CD4-positive, alpha-beta T cell treated with Interleukin-15 for 1 hour (primary cell): ENCODE measurements around the gene PHACTR1.

ENCODE experiments used
- DNase-seq: peaks from one replicate; pipeline ENCODE4 v3.0.0-alpha.2; 2020

PHACTR1 gene

DNA sequence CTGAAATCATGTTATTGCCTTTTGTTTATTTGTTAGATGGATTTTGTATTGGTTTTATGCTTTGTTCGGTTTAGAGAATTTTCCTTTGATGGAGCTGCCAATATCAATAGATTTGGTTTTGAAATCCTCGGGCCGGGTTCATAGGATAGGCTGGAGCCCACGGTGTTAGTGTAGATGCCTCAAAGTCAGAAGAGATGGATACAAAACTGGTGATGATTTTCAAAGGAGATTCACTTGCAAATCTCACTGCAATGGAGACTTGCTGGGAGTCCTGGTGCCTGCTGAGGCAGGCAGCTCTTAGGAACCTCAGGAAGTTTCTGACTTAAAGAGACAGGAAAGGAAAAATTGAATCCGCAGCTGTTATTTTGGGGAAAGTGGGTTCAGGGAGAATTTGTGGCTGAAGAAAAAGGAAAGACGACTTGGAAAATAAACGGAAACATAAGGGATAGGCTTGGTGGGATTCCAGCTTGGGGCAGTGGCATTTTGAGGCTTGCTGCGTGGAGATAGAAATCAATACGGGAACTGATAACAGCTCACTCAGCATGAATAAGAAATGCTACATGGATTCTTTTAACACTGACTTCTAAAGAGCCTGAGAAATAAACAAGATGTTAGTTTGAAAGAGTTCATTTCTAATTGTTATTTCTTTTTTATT lies 241.6 kb downstream of the PHACTR1 start:
- DNase-seq: no peak

- no peak for DNase-seq
Observed at GRCh38 chr6:12961761-12962160, 245.2 kb downstream of the PHACTR1 start.

- DNase-seq: no peak
Observed at GRCh38 chr6:12962529-12962928, 246.0 kb downstream of the PHACTR1 start.

GRCh38 chr6:12962987-12963386 lies 246.4 kb downstream of the PHACTR1 start:
- DNase-seq: no peak

GRCh38 chr6:12963567-12963966 lies 247.0 kb downstream of the PHACTR1 start:
- DNase-seq: no peak

DNA sequence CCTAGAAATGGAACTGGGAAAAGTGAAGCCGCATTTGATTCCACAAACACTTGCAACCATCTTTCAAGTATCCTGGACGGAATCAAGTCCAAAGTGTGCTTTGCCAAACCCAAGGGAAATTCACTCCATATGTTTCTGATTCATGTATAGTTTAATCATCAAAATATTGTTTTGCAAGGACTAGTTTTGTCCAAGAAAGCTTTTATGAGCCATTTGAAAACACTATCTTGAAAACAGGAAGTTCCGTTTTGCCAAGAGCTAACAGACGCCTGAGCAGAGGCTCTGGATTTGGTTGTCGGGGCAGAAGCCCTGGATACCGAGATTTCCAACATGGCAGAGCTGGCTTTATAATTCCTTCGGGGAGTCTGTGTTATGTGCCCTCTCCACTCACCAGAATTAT lies 251.1 kb downstream of the PHACTR1 start:
- no peak for DNase-seq

DNA sequence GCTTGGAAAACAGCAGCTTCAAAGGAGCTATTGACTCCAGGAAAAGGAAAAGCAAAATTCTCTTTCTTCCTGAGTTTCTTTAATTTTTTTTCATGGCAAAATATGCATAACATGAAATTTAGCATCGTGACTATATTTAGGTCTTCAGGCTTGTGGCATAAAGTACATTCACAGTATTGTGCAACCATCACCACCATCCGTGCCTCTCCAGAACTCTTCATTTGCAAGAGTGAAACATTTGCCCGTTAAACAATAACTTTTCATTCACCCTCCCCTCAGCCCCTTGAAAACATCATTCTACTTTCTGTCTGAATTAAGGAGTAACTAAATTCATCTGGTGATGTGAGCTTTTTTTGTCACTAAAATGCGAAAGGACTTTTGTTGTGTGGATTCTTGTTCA lies 251.7 kb downstream of the PHACTR1 start:
- DNase-seq: no peak

GRCh38 chr6:12968839-12969558 lies 252.4 kb downstream of the PHACTR1 start:
- DNase-seq: no peak

DNA sequence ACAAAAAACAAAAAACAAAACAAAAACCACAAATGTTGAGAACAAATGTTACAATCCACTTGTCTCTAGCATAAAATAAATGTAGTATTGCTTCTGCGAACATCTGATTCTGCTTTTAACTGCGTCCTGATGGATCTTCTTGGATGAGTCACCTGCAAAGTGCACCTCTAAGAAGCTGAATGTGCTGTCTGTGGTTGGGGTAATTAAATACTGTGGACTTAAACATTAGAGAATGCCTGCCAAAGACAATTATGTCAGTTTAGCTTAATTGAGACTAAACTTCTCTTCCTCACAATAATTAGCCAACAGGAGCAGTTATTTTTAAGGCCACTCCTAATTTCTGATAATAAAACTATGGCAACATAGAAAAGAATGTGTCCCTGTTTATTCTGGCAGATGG lies 253.4 kb downstream of the PHACTR1 start:
- DNase-seq: no peak

GRCh38 chr6:12973386-12973785 lies 256.8 kb downstream of the PHACTR1 start:
- no peak for DNase-seq

- no peak for DNase-seq
Observed at GRCh38 chr6:12974551-12974950, 258.0 kb downstream of the PHACTR1 start.

GRCh38 chr6:12976366-12976765 lies 259.8 kb downstream of the PHACTR1 start:
- DNase-seq: no peak

DNA sequence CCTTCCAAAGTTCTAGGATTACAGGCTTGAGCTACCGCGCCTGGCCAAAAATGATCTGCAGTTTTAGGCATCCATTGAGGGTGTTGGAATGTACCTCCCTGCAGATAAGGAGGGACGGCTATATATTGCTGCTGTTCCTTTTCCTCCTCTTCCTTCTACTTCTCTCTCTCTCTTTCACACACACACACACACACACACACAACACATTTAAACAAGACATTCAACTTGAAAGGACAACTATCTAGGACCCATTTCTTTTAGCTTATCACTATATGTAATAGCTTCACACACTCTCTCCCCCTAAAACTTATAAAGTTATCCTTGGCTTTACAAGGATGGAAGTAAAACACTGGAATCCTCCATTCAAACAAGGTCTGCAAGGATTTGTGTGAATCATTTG lies 260.6 kb downstream of the PHACTR1 start:
- no peak for DNase-seq

DNA sequence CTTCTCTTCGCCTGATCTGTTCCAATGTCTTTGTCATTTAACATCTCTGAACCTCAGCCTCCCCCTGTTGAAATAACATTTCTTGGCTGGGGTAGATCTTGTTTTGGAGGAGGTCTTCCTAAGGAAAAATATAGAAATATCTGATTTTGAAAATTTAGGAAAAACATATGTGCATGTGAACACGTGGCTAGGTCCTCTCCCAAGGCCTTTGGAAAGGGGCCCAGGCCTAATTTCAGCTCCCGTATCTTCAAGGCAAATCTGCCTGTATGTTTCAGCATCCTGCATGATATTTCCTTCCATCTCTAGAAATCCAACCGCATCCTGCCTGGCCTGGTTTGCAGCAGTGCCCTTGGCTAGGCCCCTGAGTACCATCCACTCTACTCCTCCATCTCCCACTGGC lies 261.2 kb downstream of the PHACTR1 start:
- DNase-seq: no peak

- no peak for DNase-seq
Observed at GRCh38 chr6:12980741-12981140, 264.2 kb downstream of the PHACTR1 start.

- DNase-seq: no peak
Observed at GRCh38 chr6:12984776-12985175, 268.2 kb downstream of the PHACTR1 start.

GRCh38 chr6:12987783-12988182 lies 271.2 kb downstream of the PHACTR1 start:
- no peak for DNase-seq

DNA sequence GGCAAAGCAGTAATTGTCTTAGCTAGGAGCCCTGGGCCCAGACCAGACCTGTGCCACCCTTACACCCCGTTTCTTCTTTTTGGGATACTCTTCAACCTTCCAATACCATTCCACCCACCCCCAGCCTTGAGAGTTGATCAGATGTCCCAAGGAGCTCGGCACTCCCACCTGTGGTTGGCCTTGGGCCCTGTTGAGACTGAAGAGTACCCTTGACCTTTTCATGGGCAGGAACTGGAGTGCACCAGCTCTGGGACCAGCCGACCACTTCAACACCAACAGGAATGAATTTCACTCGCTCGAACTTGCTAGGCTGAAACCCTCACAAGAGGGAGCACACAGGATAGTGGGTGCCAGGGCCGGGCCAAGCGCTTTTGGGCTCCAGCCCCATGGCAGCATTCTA lies 273.6 kb downstream of the PHACTR1 start:
- no peak for DNase-seq

DNA sequence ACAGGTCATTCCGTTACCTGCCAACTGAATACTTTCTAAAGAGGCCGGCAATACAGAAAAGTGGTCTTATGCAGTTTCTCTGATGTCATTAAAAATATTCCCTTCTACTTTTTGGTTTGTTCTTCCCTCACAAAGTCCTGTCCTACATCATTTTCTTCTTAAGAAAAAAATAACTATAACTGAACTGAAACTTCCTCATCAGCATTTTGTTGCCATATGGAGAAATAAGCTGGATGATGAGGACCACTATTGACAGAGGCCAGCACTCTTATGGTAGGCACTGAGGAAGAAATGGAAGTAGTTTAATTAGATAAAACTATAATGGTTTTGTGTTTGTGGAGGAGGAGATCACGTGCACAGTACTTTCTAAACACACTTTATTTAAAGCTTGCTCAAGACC lies 274.9 kb downstream of the PHACTR1 start:
- DNase-seq: no peak

- DNase-seq: no peak
Observed at GRCh38 chr6:12992770-12993169, 276.2 kb downstream of the PHACTR1 start.

DNA sequence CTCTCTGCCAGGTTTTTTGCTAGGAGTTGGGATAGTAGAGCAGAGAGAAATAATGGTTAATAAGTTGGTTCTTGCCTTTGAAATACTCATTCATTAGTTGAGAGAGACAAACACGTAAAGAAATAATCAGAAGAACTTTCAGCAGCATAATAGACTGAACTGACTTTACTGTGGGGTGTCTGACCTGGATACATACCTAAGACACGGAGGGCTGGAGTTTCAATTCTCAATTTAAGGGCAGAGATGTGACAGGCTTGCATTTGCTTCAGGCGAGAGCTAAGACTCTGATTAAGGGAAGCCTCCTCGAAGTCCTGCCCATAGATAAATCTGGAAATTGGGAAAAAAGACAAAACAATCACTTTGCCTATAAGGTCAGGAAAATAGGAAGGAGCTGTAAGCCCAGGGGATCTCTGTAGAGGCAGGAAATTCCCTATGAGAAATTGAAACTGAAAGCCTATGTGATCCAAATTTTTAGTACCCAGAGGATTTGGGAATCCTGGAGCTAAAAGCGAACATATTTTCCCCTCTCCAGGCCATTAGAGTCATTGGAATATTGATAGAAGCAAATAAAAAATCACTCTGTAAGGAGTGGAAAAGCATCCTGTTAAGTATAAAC lies 276.8 kb downstream of the PHACTR1 start:
- no peak for DNase-seq

DNA sequence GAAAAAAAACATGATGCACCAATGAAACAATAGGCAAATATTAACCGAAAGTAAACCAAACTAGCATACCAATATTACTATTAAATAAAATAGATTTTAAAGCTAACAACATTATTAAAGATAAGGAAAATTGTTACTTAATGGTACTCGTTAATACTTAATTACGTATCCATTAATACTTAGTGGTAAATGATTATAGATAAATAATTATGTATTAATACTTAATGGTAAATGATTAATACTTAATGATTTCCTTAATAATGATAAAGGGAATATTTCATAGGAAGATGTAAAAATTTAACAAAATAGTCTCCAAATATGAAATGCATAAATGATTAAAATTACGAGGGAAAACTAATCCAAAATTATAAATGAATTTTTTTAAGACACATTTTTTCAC lies 278.9 kb downstream of the PHACTR1 start:
- no peak for DNase-seq

DNA sequence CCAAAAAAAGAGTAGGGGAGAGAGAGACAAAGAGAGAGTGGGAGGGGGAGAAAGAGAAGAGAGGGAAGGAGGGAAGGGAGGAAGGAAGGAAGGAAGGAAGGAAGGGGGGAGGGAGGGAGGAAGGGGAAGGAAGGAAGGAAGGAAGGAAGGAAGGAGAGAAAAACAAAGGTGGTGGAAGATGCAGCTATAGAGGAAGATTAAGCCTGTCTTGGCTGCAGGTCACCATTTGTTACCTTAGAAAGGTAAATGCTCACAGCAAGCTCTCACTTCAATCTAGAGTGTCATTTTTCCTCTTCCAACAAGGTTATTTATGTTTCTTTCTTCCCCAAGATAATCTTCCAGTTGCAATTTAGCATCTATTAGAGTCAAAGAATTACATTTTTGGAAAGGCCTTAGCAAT lies 284.0 kb downstream of the PHACTR1 start:
- no peak for DNase-seq

- DNase-seq: no peak
Observed at GRCh38 chr6:13001927-13002326, 285.4 kb downstream of the PHACTR1 start.
